Trophoblast cell (in vitro differentiated cells and primary cell): ENCODE data around the gene CLEC16A.

ENCODE experiments used
- DNase-seq, 2 donors: peaks; one replicate each; pipeline ENCODE4 v3.0.0-alpha.2; 2016
- H2AFZ ChIP-seq: 2 replicates; pipeline ENCODE4 v1.6.1; 2013; ENCODE audit warnings: low read length, moderate library complexity, mild to moderate bottlenecking; ENCODE audit not compliant: insufficient read depth, poor library complexity
- H2AK5ac ChIP-seq: 2 replicates; pipeline ENCODE4 v1.6.1; 2013; ENCODE audit warnings: mild to moderate bottlenecking, low read length
- H2BK120ac ChIP-seq: 2 replicates; pipeline ENCODE4 v1.6.1; 2013; ENCODE audit warnings: low read length, mild to moderate bottlenecking, moderate library complexity; ENCODE audit not compliant: insufficient read depth, poor library complexity
- H2BK12ac ChIP-seq: 2 replicates; pipeline ENCODE4 v1.6.1; 2013; ENCODE audit warnings: mild to moderate bottlenecking, low read length, moderate library complexity
- H2BK5ac ChIP-seq: 2 replicates; pipeline ENCODE4 v1.6.1; 2013; ENCODE audit warnings: low read length, low read depth, moderate library complexity, mild to moderate bottlenecking; ENCODE audit not compliant: poor library complexity
- H3K14ac ChIP-seq: 2 replicates; pipeline ENCODE4 v1.6.1; 2013; ENCODE audit warnings: mild to moderate bottlenecking, low read length
- H3K18ac ChIP-seq: 2 replicates; pipeline ENCODE4 v1.6.1; 2013; ENCODE audit warnings: mild to moderate bottlenecking, low read length
- H3K23ac ChIP-seq: 2 replicates; pipeline ENCODE4 v1.6.1; 2013; ENCODE audit warnings: low read length
- H3K27ac ChIP-seq: 2 replicates; pipeline ENCODE4 v1.5.1; 2013; ENCODE audit warnings: low read depth, mild to moderate bottlenecking, inconsistent platforms, low read length, moderate library complexity
- H3K27me3 ChIP-seq: 2 replicates; pipeline ENCODE4 v1.6.1; 2013; ENCODE audit warnings: inconsistent platforms, mild to moderate bottlenecking, low read length, moderate library complexity; ENCODE audit not compliant: insufficient read depth
- H3K36me3 ChIP-seq, 2 experiments: 1 replicate in 1 of 2; 2 replicates in 1 of 2; pipeline ENCODE4 v1.6.1; 2013; ENCODE audit warnings: low read length in 2 of 2, mild to moderate bottlenecking in 2 of 2, moderate library complexity in 1 of 2; ENCODE audit not compliant: insufficient read depth in 2 of 2, control insufficient read depth in 1 of 2
- H3K4ac ChIP-seq: 2 replicates; pipeline ENCODE4 v1.6.1; 2013; ENCODE audit warnings: low read depth, mild to moderate bottlenecking, low read length, moderate library complexity
- H3K4me1 ChIP-seq, 2 experiments: 1 replicate in 1 of 2; 2 replicates in 1 of 2; pipeline ENCODE4 v1.6.1; 2013; ENCODE audit warnings: low read length in 2 of 2, mild to moderate bottlenecking in 2 of 2, moderate library complexity in 1 of 2; ENCODE audit not compliant: insufficient read depth in 2 of 2, control insufficient read depth in 1 of 2
- H3K4me2 ChIP-seq: 2 replicates; pipeline ENCODE4 v1.6.1; 2013; ENCODE audit warnings: inconsistent platforms, mild to moderate bottlenecking, low read length, moderate library complexity
- H3K4me3 ChIP-seq: 2 replicates; pipeline ENCODE4 v1.5.1; 2013; ENCODE audit warnings: mild to moderate bottlenecking, low read depth, low read length, inconsistent platforms
- H3K79me1 ChIP-seq: one replicate; pipeline ENCODE4 v1.6.1; 2013; ENCODE audit warnings: low read length
- H3K79me2 ChIP-seq: 2 replicates; pipeline ENCODE4 v1.6.1; 2013; ENCODE audit warnings: low read length, mild to moderate bottlenecking; ENCODE audit not compliant: control insufficient read depth, insufficient read depth, poor library complexity
- H3K9ac ChIP-seq: 2 replicates; pipeline ENCODE4 v1.6.1; 2013; ENCODE audit warnings: mild to moderate bottlenecking, low read length
- H3K9me3 ChIP-seq: 2 replicates; pipeline ENCODE4 v1.6.1; 2013; ENCODE audit warnings: low read depth, mild to moderate bottlenecking, control low read depth, inconsistent platforms, low read length; ENCODE audit not compliant: insufficient read depth
- H4K12ac ChIP-seq: 2 replicates; pipeline ENCODE4 v1.6.1; 2013; ENCODE audit warnings: low read depth, mild to moderate bottlenecking, low read length, moderate library complexity
- H4K8ac ChIP-seq: 2 replicates; pipeline ENCODE4 v1.6.1; 2013; ENCODE audit warnings: low read depth, mild to moderate bottlenecking, low read length, moderate library complexity
- H4K91ac ChIP-seq: one replicate; pipeline ENCODE4 v1.6.1; 2013; ENCODE audit warnings: low read depth, mild to moderate bottlenecking, low read length, moderate library complexity
- WGBS: extraction: QIAGEN DNeasy Blood & Tissue Kit; methylation state at CpG from one replicate; pipeline ENCODE4 v1.1.7; 2013; ENCODE audit warnings: missing lambda C conversion rate; ENCODE audit not compliant: insufficient read length, insufficient coverage; ENCODE audit errors: extremely low coverage; 5-methylcytosine and 5-hydroxymethylcytosine counted together

Gene CLEC16A

DNA sequence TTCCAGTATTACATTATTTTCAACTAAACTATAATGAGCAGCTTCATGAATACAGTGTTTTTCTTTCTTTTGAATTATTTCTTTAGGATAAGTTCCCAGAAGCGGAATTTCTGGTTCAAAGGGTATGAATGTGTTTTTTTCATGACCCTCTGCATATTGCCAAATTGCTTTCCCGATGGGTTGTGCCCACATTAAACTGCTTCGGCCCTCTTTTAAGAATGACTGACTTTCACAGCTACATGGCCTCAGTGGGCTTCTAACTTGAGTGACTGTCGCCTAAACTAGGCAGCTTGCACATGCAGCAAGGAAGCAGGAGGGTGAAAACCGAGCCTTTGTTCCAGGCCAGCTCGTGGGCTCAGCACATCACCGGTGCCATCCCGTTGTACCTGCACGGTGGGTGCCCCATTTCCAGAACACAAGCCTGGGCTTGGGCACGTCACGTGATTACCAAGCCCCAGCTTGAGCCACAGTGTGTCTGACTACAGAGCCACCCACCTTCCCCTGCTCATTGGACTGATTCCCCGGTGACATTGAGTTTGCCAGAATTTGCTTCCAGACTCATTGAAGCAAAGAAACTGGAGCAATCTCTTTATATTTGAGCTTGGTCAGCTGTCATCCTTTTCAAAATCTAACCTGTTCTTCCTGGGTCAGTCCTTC is 112.8 kb downstream of the CLEC16A start:
- Histone ChIP-seq H3K23ac (no peak overlapping the region), H2BK12ac (no peak overlapping the region), H3K36me3 (peaks cover 10 to 27% of the 10 kb centered on the region in 2 experiments), H3K4me1 (no peaks in the 10 kb centered on the region), H3K14ac (no peak overlapping the region), H2BK120ac (no peak overlapping the region), H4K91ac (no peak overlapping the region), H3K4me3 (no peak overlapping the region), H3K9me3 (peaks cover 3% of the 10 kb centered on the region), H3K79me2 (no peaks in the 10 kb centered on the region), H2AFZ (no peak overlapping the region), H3K18ac (no peak overlapping the region), H3K4me2 (no peak overlapping the region), H2AK5ac (no peak overlapping the region), H3K27ac (no peak overlapping the region), H3K27me3 (no peaks in the 10 kb centered on the region), H3K4ac (no peak overlapping the region), H3K79me1 (no peaks in the 10 kb centered on the region), H2BK5ac (no peak overlapping the region), H4K8ac (no peak overlapping the region), H3K9ac (no peak overlapping the region), H4K12ac (no peak overlapping the region)
- DNase-seq = no peak
- WGBS = no CpG with 5 or more reads among the region's 12 CpGs

DNA sequence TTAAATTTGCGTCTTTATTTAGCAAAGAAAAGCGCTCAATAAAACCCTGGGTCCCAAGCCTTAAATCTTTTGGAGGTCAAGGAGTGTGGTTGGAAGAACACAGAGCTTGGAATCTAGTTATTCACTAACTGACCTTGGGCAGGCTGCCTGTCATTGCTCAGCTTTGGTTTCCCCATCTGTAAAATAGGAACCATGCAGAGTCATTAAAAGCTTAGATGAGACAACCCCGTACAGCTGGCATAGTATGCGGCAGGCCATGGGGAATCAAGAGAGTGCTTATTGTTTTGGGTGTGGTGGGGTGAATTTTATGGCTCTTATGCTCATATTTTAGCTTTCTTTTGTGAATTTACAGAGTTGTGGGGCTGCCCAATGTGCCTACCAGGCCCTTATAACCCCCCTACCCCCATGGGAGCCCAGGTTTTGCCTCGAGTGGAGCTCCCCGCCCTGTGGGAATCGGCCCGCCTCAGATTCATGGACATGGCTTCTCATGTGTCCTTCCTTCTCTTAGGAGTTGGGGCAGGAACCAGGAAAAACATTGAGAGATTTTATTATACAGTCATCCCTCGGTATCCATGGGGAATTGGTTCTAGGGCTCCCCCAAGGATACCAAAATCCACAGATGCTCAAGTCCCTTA is 113.5 kb downstream of the CLEC16A start:
- Histone ChIP-seq H3K79me1 (no peaks in the 10 kb centered on the region), H2BK120ac (no peak overlapping the region), H4K12ac (no peak overlapping the region), H3K36me3 (peaks cover 10 to 22% of the 10 kb centered on the region in 2 experiments), H2BK5ac (no peak overlapping the region), H3K9me3 (peaks cover 3% of the 10 kb centered on the region), H2BK12ac (no peak overlapping the region), H3K23ac (no peak overlapping the region), H2AK5ac (no peak overlapping the region), H3K4me3 (no peak overlapping the region), H3K4me2 (no peak overlapping the region), H3K79me2 (no peaks in the 10 kb centered on the region), H3K27me3 (no peaks in the 10 kb centered on the region), H3K4ac (no peak overlapping the region), H3K14ac (no peak overlapping the region), H4K8ac (no peak overlapping the region), H3K9ac (no peak overlapping the region), H3K27ac (no peak overlapping the region), H3K18ac (no peak overlapping the region), H2AFZ (no peak overlapping the region), H3K4me1 (no peaks in the 10 kb centered on the region), H4K91ac (no peak overlapping the region)
- no peak for DNase-seq
- no CpG with 5 or more reads among the region's 9 CpGs for WGBS

- Histone ChIP-seq H2BK120ac (no peak overlapping the region), H3K9me3 (peaks cover 3% of the 10 kb centered on the region), H3K27me3 (no peaks in the 10 kb centered on the region), H3K14ac (no peak overlapping the region), H3K27ac (no peak overlapping the region), H2BK12ac (no peak overlapping the region), H3K79me2 (no peaks in the 10 kb centered on the region), H3K79me1 (no peaks in the 10 kb centered on the region), H3K4me1 (no peaks in the 10 kb centered on the region), H4K91ac (no peak overlapping the region), H3K23ac (no peak overlapping the region), H3K4ac (no peak overlapping the region), H4K12ac (no peak overlapping the region), H3K4me2 (no peak overlapping the region), H4K8ac (no peak overlapping the region), H3K9ac (no peak overlapping the region), H3K36me3 (peaks cover 10 to 22% of the 10 kb centered on the region in 2 experiments), H3K4me3 (no peak overlapping the region), H2AFZ (no peak overlapping the region), H2AK5ac (no peak overlapping the region), H2BK5ac (no peak overlapping the region), H3K18ac (no peak overlapping the region)
- DNase-seq = no peak
- no CpG with 5 or more reads among the region's 5 CpGs for WGBS
Measured at GRCh38 chr16:11058832-11059231, 114.5 kb downstream of the CLEC16A start.

GRCh38 chr16:11059588-11059987 is 115.2 kb downstream of the CLEC16A start:
- no peak overlapping the region for H3K18ac ChIP-seq
- H4K91ac ChIP-seq = no peak overlapping the region
- peaks cover 3% of the 10 kb centered on the region for H3K9me3 ChIP-seq
- H3K9ac ChIP-seq = no peak overlapping the region
- H2BK12ac ChIP-seq = no peak overlapping the region
- no peak for DNase-seq
- peaks cover 10 to 22% of the 10 kb centered on the region in 2 experiments for H3K36me3 ChIP-seq
- no peak overlapping the region for H3K14ac ChIP-seq
- H2BK120ac ChIP-seq = no peak overlapping the region
- no peak overlapping the region for H2BK5ac ChIP-seq
- H3K79me2 ChIP-seq = no peaks in the 10 kb centered on the region
- H3K79me1 ChIP-seq = no peaks in the 10 kb centered on the region
- no peak overlapping the region for H3K4ac ChIP-seq
- no peak overlapping the region for H2AK5ac ChIP-seq
- H3K4me2 ChIP-seq = no peak overlapping the region
- H3K27me3 ChIP-seq = no peaks in the 10 kb centered on the region
- H3K23ac ChIP-seq = no peak overlapping the region
- H3K4me3 ChIP-seq = no peak overlapping the region
- H3K4me1 ChIP-seq = no peaks in the 10 kb centered on the region
- no CpG with 5 or more reads among the region's 4 CpGs for WGBS
- no peak overlapping the region for H3K27ac ChIP-seq
- H4K8ac ChIP-seq = no peak overlapping the region
- no peak overlapping the region for H4K12ac ChIP-seq
- no peak overlapping the region for H2AFZ ChIP-seq
